ENCODE results near the gene PHF21B.

The PHF21B gene

GRCh38 chr22:44979154-44979553, 30.7 kb downstream of the PHF21B start:
- TF ChIP-seq REST (IDR thresholded peaks at IDR 0.05; ENCODE audit: low read depth) (no peak), TEAD4 (IDR thresholded peaks at IDR 0.05) (no peak), ZBTB7A (IDR thresholded peaks at IDR 0.05; ENCODE audit: low read depth) (no peak), TCF12 (IDR thresholded peaks at IDR 0.05; ENCODE audit: low read depth) (no peak), EP300 (IDR thresholded peaks at IDR 0.05; ENCODE audit: borderline replicate concordance) (no peak), USF1 (IDR thresholded peaks at IDR 0.05) (no peak)

- TF ChIP-seq RAD21 (IDR thresholded peaks at IDR 0.05; ENCODE audit: low read depth) (peak; percentile 78), NFIC (IDR thresholded peaks at IDR 0.05) (no peak; the same call in 1 of the 2 replicates), USF1 (IDR thresholded peaks at IDR 0.05) (0 out of 2 replicates have a peak, but pooled peaks have one; percentile 13), MAX (IDR thresholded peaks at IDR 0.05) (peak; percentile 61), CEBPB (IDR thresholded peaks at IDR 0.05) (no peak), EGR1 (IDR thresholded peaks at IDR 0.05) (no peak), EP300 (IDR thresholded peaks at IDR 0.05; ENCODE audit: borderline replicate concordance) (no peak), YY1 (IDR thresholded peaks at IDR 0.05; ENCODE audit: low read depth) (0 out of 2 replicates have a peak, but pooled peaks have one; percentile 60), ZBTB7A (IDR thresholded peaks at IDR 0.05; ENCODE audit: low read depth) (no peak), REST (IDR thresholded peaks at IDR 0.05; ENCODE audit: low read depth) (peak; percentile 99), FOXM1 (IDR thresholded peaks at IDR 0.05; ENCODE audit: borderline replicate concordance, low read depth) (no peak), TEAD4 (IDR thresholded peaks at IDR 0.05) (0 out of 2 replicates have a peak, but pooled peaks have one; percentile 13), CREB1 (IDR thresholded peaks at IDR 0.05; ENCODE audit: low read depth) (no peak), TCF12 (IDR thresholded peaks at IDR 0.05; ENCODE audit: low read depth) (0 out of 2 replicates have a peak, but pooled peaks have one; percentile 17), TAF1 (IDR thresholded peaks at IDR 0.05; ENCODE audit: low read depth) (no peak)
Observed at GRCh38 chr22:44975427-44976262, 34.2 kb downstream of the PHF21B start.

- TF ChIP-seq EP300 (IDR thresholded peaks at IDR 0.05; ENCODE audit: borderline replicate concordance) (no peak), NFIC (IDR thresholded peaks at IDR 0.05) (no peak), TEAD4 (IDR thresholded peaks at IDR 0.05) (no peak), REST (IDR thresholded peaks at IDR 0.05; ENCODE audit: low read depth) (no peak), TAF1 (IDR thresholded peaks at IDR 0.05; ENCODE audit: low read depth) (no peak), MAX (IDR thresholded peaks at IDR 0.05) (no peak), EGR1 (IDR thresholded peaks at IDR 0.05) (no peak), RAD21 (IDR thresholded peaks at IDR 0.05; ENCODE audit: low read depth) (no peak)
Observed at GRCh38 chr22:44974454-44974853, 35.4 kb downstream of the PHF21B start.

- TF ChIP-seq USF1 (IDR thresholded peaks at IDR 0.05) (no peak), EGR1 (IDR thresholded peaks at IDR 0.05) (no peak), TEAD4 (IDR thresholded peaks at IDR 0.05) (no peak), MAX (IDR thresholded peaks at IDR 0.05) (no peak), TCF12 (IDR thresholded peaks at IDR 0.05; ENCODE audit: low read depth) (no peak), EP300 (IDR thresholded peaks at IDR 0.05; ENCODE audit: borderline replicate concordance) (no peak), TAF1 (IDR thresholded peaks at IDR 0.05; ENCODE audit: low read depth) (no peak), REST (IDR thresholded peaks at IDR 0.05; ENCODE audit: low read depth) (no peak), CREB1 (IDR thresholded peaks at IDR 0.05; ENCODE audit: low read depth) (no peak), RAD21 (IDR thresholded peaks at IDR 0.05; ENCODE audit: low read depth) (no peak), FOXM1 (IDR thresholded peaks at IDR 0.05; ENCODE audit: borderline replicate concordance, low read depth) (no peak), ZBTB7A (IDR thresholded peaks at IDR 0.05; ENCODE audit: low read depth) (no peak), YY1 (IDR thresholded peaks at IDR 0.05; ENCODE audit: low read depth) (no peak), NFIC (IDR thresholded peaks at IDR 0.05) (no peak), CEBPB (IDR thresholded peaks at IDR 0.05) (no peak)
Observed at GRCh38 chr22:44973829-44974228, 36.0 kb downstream of the PHF21B start.

All from Ishikawa (cell line).